ENCODE results near the gene EPYC. TPM values are rescaled to one million over a fixed set of nuclear protein-coding genes. Genes with fewer than 3 reads are reported as not detected.

The EPYC gene
- total and polyA plus RNA-seq, 2 of the 13 experiments (the other 11 are each of a cell fraction or from before 2014, with no cell fraction given), result not detected

DNA sequence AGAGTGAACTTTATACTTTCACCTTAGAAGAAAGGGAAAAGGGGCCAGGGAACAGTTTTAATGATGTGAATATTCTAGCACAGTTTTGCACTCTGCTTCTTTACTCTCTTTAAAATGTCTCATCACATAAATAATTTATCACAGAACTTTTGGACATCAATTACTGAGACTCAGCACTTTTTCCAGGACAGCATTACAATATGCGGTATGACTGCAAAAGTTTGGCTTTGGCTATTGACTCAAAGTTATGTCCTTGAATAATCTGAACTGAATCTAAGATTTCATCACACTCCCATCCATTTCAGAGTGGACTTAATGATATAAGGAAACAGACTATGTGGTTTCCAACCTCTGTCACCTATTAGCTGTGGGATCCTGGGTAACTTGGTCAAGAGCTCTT lies 61.5 kb downstream of the EPYC start:
- Histone ChIP-seq H3K4me1 (ENCODE audit: insufficient read depth, low read length) (no peaks in the 10 kb centered on the region), H3K36me3 (replicated peaks in 1 of 2; ENCODE audit: control insufficient read depth in 1 of 2, insufficient read depth in 2 of 2, low read length in 2 of 2) (no peaks in the 10 kb centered on the region), H3K4me2 (ENCODE audit: low read depth, low read length) (no peak overlapping the region), H3K9ac (ENCODE audit: insufficient read depth, low read depth, low read length) (no peak overlapping the region), H3K9me3 (ENCODE audit: low read length) (no peaks in the 10 kb centered on the region), H4K20me1 (ENCODE audit: insufficient read depth, low read length) (no peaks in the 10 kb centered on the region), H2AFZ (ENCODE audit: low read length) (no peak overlapping the region), H3K27ac (ENCODE audit: extremely low read length, insufficient read depth, low read length) (no peak overlapping the region), H3K4me3 (replicated peaks in 1 of 3; ENCODE audit: insufficient read depth in 1 of 3, low read depth in 2 of 3, low read length in 3 of 3) (no peak overlapping the region), H3K27me3 (ENCODE audit: control insufficient read depth in 1 of 2, insufficient read depth in 2 of 2, low read length in 2 of 2) (no peaks in the 10 kb centered on the region), H3K79me2 (ENCODE audit: insufficient read depth, low read length) (no peaks in the 10 kb centered on the region)
- WGBS (ENCODE audit: low lambda C conversion rate), result 73% methylated on average over 1 of the region's 1 CpG
- ChIA-PET CTCF (ENCODE audit: low intra/inter-chr PET ratio, low total read pairs) (no interaction called here), POLR2A (no interaction called here)
- no TSS peak for BruUV-seq (replicated peaks)
- no peak for ATAC-seq
- TF ChIP-seq GABPB1 (CRISPR knock-in tag; IDR thresholded peaks at IDR 0.05), result no peak
- peak; percentile 48 for TF ChIP-seq MAFF (IDR thresholded peaks at IDR 0.05; ENCODE audit: low read depth, low read length)
- no peak for TF ChIP-seq SMAD1 (CRISPR knock-in tag; IDR thresholded peaks at IDR 0.05; ENCODE audit: borderline replicate concordance, low read depth)
- no peak for TF ChIP-seq ZNF451 (CRISPR knock-in tag; IDR thresholded peaks at IDR 0.05)
- TF ChIP-seq MAFK (conservative IDR thresholded peaks at IDR 0.05 in 1 of 2, IDR thresholded peaks at IDR 0.05 in 1 of 2; ENCODE audit: low read length in 2 of 2), result peak; percentile 35 to 74; a peak in 2 of 4 replicates
- no peak for TF ChIP-seq KLF9 (CRISPR knock-in tag; IDR thresholded peaks at IDR 0.05; ENCODE audit: low read depth)
- no peak for TF ChIP-seq PAWR (CRISPR knock-in tag; IDR thresholded peaks at IDR 0.05; ENCODE audit: borderline replicate concordance)
- TF ChIP-seq, protein P1, sequence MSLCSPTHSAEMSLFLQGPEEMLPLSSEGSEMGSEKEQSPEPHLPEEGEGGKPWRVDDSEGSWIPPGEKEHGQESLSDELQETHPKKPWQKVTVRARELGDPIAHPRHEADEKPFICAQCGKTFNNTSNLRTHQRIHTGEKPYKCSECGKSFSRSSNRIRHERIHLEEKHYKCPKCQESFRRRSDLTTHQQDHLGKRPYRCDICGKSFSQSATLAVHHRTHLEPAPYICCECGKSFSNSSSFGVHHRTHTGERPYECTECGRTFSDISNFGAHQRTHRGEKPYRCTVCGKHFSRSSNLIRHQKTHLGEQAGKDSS (CRISPR knock-in tag; IDR thresholded peaks at IDR 0.05; ENCODE audit: borderline replicate concordance, low read depth), result no peak
- no peak for TF ChIP-seq TBX3 (IDR thresholded peaks at IDR 0.05; ENCODE audit: borderline replicate concordance)
- TF ChIP-seq MIXL1 (CRISPR knock-in tag; IDR thresholded peaks at IDR 0.05), result no peak
- DNase-seq (ENCODE audit: low spot score), result no peak
- FAIRE-seq, result no peak
- in situ Hi-C loops (cut with HindIII; ENCODE audit: extremely low pct_ligation_motif_present, low pct_unique_long_range_greater_than_20kb), result no loop called here
- intact Hi-C loops (cut with micrococcal nuclease; ENCODE audit: unreplicated experiment), result loop anchor here (5.0 kb wide), 1 partner anchor 1401 kb away; no protein-coding TSS in a partner anchor
